ENCODE data around the gene SLFN12L. TPM values are rescaled to one million over a fixed set of nuclear protein-coding genes. Genes with fewer than 3 reads are reported as not detected.

The SLFN12L gene
- total RNA-seq, 3 donors from 2014 or later = 2.9 to 3.5 (median 3.3) TPM

DNA sequence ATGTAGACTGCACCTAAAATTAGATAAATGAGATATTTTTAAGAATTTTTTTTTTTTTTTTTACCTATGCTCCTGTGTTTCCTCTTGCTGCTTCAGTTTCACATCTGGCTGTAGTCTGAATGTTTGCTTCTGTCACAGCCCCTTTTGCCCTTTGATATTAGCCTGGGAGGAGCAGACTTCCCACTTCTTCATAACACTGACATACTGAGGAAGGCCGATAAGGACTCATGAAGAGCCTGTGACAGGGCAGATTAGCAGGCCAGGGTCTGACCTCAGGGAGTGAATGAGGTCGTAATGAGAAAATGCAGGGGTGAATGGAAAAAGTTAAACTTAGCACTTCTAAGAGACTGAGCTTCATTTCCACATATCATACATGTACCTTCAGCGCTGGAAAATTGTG, 23.2 kb upstream of the SLFN12L start, which contains the start of gene SLFN14:
TSS of gene SLFN14 (minus strand) at position 117 of the 400 bp plus-strand sequence. CDS start 2,757 bp downstream, outside the sequence.
- TF ChIP-seq POLR2AphosphoS5 (IDR thresholded peaks at IDR 0.05) (no peak), POLR2A (IDR thresholded peaks at IDR 0.05) (no peak)
- TF ChIP-seq, protein P1, sequence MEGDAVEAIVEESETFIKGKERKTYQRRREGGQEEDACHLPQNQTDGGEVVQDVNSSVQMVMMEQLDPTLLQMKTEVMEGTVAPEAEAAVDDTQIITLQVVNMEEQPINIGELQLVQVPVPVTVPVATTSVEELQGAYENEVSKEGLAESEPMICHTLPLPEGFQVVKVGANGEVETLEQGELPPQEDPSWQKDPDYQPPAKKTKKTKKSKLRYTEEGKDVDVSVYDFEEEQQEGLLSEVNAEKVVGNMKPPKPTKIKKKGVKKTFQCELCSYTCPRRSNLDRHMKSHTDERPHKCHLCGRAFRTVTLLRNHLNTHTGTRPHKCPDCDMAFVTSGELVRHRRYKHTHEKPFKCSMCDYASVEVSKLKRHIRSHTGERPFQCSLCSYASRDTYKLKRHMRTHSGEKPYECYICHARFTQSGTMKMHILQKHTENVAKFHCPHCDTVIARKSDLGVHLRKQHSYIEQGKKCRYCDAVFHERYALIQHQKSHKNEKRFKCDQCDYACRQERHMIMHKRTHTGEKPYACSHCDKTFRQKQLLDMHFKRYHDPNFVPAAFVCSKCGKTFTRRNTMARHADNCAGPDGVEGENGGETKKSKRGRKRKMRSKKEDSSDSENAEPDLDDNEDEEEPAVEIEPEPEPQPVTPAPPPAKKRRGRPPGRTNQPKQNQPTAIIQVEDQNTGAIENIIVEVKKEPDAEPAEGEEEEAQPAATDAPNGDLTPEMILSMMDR (IDR thresholded peaks at IDR 0.05) = no peak
- no peaks in the 10 kb centered on the region for H3K9me3 ChIP-seq
- intact Hi-C loops (cut with DNase I; ENCODE audit: low total_unique reads) = no loop called here
- no peaks in the 10 kb centered on the region for H3K4me1 ChIP-seq
- DNase-seq (ENCODE audit: low spot score in 2 of 2) = no peak
- no peaks in the 10 kb centered on the region for H3K36me3 ChIP-seq
- no peak within 1 kb of the TSS for H3K27ac ChIP-seq
- H3K27me3 ChIP-seq = no peaks in the 10 kb centered on the region
- no peak within 1 kb of the TSS for H3K4me3 ChIP-seq

DNA sequence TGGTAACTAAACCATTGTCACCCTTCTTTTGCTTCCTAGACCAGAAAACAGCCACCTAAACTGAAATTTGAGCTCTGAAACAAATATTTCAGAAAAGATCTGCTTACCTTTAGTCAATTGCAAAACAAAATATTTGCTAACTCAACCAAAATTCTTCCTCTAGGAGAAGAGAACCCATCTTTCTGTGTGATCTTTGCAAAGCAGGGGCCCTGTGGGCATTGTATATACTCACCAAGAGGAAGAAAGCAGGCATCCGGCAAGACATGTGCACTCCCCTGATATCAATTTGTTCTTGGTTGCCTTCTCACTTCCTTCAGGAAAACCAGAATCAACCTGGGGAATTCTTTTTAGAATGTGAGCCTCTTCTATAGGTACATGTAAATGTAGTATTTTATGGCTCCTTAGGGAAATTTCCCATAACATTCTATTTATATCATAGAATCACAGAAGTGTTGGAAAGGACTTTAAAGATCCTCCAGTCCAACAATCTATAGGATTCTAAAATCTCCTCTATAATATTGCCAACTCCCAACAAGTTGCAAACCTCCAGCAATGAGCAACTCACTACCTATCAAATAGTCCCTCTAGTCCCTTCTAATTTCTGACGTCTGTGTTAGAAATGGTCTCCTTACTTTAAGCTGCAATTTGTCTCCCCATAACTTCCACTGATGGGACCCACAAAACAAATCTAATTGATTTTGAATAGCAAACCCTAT, 22.2 kb upstream of the SLFN12L start:
- DNase-seq (ENCODE audit: low spot score in 2 of 2) = no peak
- no peak overlapping the region for H3K4me3 ChIP-seq
- no peaks in the 10 kb centered on the region for H3K4me1 ChIP-seq
- H3K27me3 ChIP-seq = no peaks in the 10 kb centered on the region
- intact Hi-C loops (cut with DNase I; ENCODE audit: low total_unique reads) = no loop called here
- no peaks in the 10 kb centered on the region for H3K36me3 ChIP-seq
- TF ChIP-seq, protein P1 (IDR thresholded peaks at IDR 0.05) = no peak
- TF ChIP-seq POLR2A (IDR thresholded peaks at IDR 0.05) = no peak
- no peak for TF ChIP-seq POLR2AphosphoS5 (IDR thresholded peaks at IDR 0.05)
- no peak overlapping the region for H3K27ac ChIP-seq
- no peaks in the 10 kb centered on the region for H3K9me3 ChIP-seq

DNA sequence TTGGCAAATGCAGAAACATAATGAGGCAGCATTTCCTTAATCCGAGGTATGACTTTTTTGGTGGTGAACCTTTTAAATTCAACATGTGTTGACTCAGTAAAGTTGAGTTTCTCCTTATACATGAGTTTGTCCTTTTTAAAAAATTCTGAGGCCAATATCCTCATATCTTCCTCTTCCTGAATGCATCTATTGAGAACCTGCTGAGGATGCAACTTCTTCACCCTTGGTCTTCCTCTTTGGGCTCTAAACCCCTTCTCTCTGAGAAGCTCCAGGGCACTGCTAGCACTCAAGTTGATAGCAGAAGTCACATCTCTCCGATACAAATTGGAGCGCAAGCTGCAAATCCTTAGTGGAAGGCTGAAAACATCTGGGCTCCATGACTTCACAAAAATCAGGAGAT, 19.9 kb upstream of the SLFN12L start:
- no peak overlapping the region for H3K4me3 ChIP-seq
- peaks cover 0 to 4% of the 10 kb centered on the region in 2 donors for H3K27me3 ChIP-seq
- no peaks in the 10 kb centered on the region for H3K36me3 ChIP-seq
- no peak for DNase-seq (ENCODE audit: low spot score in 2 of 2)
- no peaks in the 10 kb centered on the region for H3K9me3 ChIP-seq
- intact Hi-C loops (cut with DNase I; ENCODE audit: low total_unique reads) = no loop called here
- no peak overlapping the region for H3K27ac ChIP-seq
- TF ChIP-seq, protein P1 (IDR thresholded peaks at IDR 0.05) = no peak
- no peak for TF ChIP-seq POLR2A (IDR thresholded peaks at IDR 0.05)
- TF ChIP-seq POLR2AphosphoS5 (IDR thresholded peaks at IDR 0.05) = no peak
- H3K4me1 ChIP-seq = no peaks in the 10 kb centered on the region

DNA sequence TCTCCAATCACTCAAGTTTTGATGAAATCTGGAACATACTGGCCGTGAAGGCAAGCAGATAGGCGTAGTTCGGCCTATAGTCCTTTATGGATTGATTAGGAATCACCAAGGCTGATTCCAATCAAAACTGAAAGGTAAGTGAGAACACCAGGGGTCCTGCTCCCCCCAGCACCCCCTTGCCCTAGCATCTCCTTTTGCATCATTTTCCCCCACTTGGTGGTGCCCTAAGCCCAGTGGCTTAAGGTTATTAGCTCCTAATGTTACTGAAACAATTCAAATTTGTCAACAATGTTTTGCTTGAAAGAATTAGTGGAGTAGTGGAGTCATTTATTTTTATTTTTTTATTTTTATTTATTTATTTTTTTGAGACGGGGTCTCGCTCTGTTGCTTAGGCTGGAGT, 18.2 kb upstream of the SLFN12L start:
- no peaks in the 10 kb centered on the region for H3K9me3 ChIP-seq
- TF ChIP-seq, protein P1 (IDR thresholded peaks at IDR 0.05) = no peak
- TF ChIP-seq POLR2AphosphoS5 (IDR thresholded peaks at IDR 0.05) = no peak
- no peak for TF ChIP-seq POLR2A (IDR thresholded peaks at IDR 0.05)
- intact Hi-C loops (cut with DNase I; ENCODE audit: low total_unique reads) = no loop called here
- H3K36me3 ChIP-seq = no peaks in the 10 kb centered on the region
- no peaks in the 10 kb centered on the region for H3K4me1 ChIP-seq
- DNase-seq (ENCODE audit: low spot score in 2 of 2) = no peak
- no peak overlapping the region for H3K27ac ChIP-seq
- H3K27me3 ChIP-seq = peaks cover 0 to 4% of the 10 kb centered on the region in 2 donors
- no peak overlapping the region for H3K4me3 ChIP-seq

DNA sequence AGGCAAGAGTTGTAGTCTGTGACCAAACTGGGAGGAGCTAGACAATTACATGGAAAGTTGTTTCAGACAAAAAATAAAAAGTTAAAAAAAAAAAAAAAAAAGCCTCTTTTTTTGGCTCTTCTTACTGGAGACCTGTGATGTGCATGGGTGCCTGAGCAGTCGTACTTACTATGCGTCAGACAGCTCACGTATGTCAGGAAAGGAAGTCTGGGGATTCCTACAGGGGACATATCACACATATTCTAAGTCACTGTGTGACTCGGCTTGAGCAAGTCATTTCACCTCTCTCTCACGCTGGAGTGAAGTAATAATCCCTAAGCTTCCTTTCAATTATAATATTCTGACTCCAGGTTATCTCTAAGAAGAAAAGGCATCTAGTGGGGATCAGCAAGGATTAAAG, 17.2 kb upstream of the SLFN12L start:
- peaks cover 0 to 4% of the 10 kb centered on the region in 2 donors for H3K27me3 ChIP-seq
- H3K4me1 ChIP-seq = no peaks in the 10 kb centered on the region
- intact Hi-C loops (cut with DNase I; ENCODE audit: low total_unique reads) = no loop called here
- TF ChIP-seq, protein P1 (IDR thresholded peaks at IDR 0.05) = no peak
- no peak for TF ChIP-seq POLR2A (IDR thresholded peaks at IDR 0.05)
- TF ChIP-seq POLR2AphosphoS5 (IDR thresholded peaks at IDR 0.05) = no peak
- no peaks in the 10 kb centered on the region for H3K36me3 ChIP-seq
- no peak overlapping the region for H3K27ac ChIP-seq
- H3K4me3 ChIP-seq = no peak overlapping the region
- no peaks in the 10 kb centered on the region for H3K9me3 ChIP-seq
- DNase-seq (ENCODE audit: low spot score in 2 of 2) = no peak

Measured in breast epithelium (tissue), 4 donors.